G401.6 (cell line): ENCODE data around the gene PIGZ.

ENCODE experiments used
- FAIRE-seq: peaks from 2 replicates; lab custom pipeline; 2012; peaks lifted over from hg19 to GRCh38; lab: Jason Lieb, UNC

The PIGZ gene

GRCh38 chr3:196903740-196904139, 64.9 kb downstream of the PIGZ start:
- FAIRE-seq = no peak

DNA sequence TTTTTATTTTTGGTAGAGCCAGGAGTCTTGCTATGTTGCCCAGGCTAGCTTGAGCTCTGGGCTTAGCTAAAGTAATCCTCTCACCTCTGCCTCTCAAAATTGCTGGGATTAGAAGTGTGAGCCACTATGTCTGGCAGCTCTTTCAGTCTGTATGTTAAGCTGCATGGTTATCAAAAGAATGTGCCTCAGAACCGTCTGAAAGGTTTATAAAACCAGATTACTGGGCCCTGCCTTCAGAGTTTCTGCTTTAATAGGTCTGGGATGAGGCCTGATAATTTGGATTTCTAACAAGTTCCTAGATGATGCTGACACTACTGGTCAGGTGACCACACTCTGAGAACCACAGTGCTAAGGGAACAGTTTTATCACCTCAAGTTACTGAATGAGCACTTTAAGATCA, 66.3 kb downstream of the PIGZ start:
- FAIRE-seq = no peak

DNA sequence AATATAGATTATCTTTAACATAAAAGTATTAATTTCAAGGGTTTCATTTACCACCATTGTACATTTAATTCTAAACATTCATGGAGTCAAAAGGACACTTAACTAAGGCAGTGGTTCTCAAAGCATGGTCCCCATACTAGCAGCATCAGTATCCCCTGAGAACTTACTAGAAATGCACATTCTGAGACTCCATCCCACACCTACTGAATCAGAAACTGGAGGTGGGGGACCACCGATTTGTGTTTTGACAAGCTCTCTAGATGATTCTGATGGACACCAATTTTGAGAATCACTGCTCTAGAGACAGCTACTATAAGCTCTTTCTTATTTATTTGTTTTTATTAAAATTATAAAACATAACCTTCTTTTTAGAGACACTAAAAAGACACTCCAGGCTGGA, 66.9 kb downstream of the PIGZ start:
- no peak for FAIRE-seq
